PC-9 (cell line): Measurements from ENCODE around the gene HTR3B. TPM values are rescaled to one million over a fixed set of nuclear protein-coding genes. Genes with fewer than 3 reads are reported as not detected.

Experiments used
- BruUV-seq: library from RNA; stranded (reverse); fragments of 400-500 nt; replicated peaks from 2 replicates; lab custom pipeline; 2021; lab: Mats Ljungman, UMichigan
- CTCF ChIA-PET: fragments of 300-600 bp; sonication (Branson Sonifier 250); formaldehyde crosslinking; loops from one replicate; lab custom pipeline; 2022; ENCODE audit warnings: antibody characterized with exemption; lab: Charles Lee
- POLR2A ChIA-PET: fragments of 300-600 bp; sonication (Branson Sonifier 250); formaldehyde crosslinking; loops from one replicate; lab custom pipeline; 2022; ENCODE audit warnings: antibody characterized with exemption; ENCODE audit not compliant: unreplicated experiment; lab: Charles Lee
- DNase-seq, 2 experiments: peaks; one replicate each; pipeline versions ENCODE4 v3.0.0 to v3.0.0-alpha.2; 2015 to 2022; ENCODE audit warnings: mixed read lengths in 1 of 2
- H2AFZ ChIP-seq: fragments of 200-600 bp; sonication (generic); 2 replicates; pipeline ENCODE4 v1.8.1; 2017; ENCODE audit warnings: antibody characterized with exemption
- H3F3A ChIP-seq: fragments of 200-600 bp; sonication (generic); 2 replicates; pipeline ENCODE4 v1.8.1; 2017; ENCODE audit warnings: antibody characterized with exemption, mild to moderate bottlenecking, low read depth; ENCODE audit not compliant: insufficient read depth
- H3K27ac ChIP-seq: fragments of 200-600 bp; sonication (generic); 2 replicates; pipeline ENCODE4 v1.6.1; 2016; ENCODE audit warnings: mixed run types
- H3K27me3 ChIP-seq: fragments of 200-600 bp; sonication (generic); 2 replicates; pipeline ENCODE4 v1.6.1; 2016; ENCODE audit warnings: low read depth, mixed run types; ENCODE audit not compliant: insufficient read depth
- H3K36me3 ChIP-seq: fragments of 200-600 bp; sonication (generic); 2 replicates; pipeline ENCODE4 v1.6.1; 2016; ENCODE audit warnings: low read depth, mixed run types
- H3K4me1 ChIP-seq: fragments of 200-600 bp; sonication (generic); replicated peaks from 2 replicates; pipeline ENCODE4 v1.6.1; 2016; ENCODE audit warnings: mixed run types; ENCODE audit not compliant: insufficient read depth
- H3K4me2 ChIP-seq: fragments of 200-600 bp; sonication (generic); 2 replicates; pipeline ENCODE4 v1.6.1; 2017; ENCODE audit warnings: mixed run types
- H3K4me3 ChIP-seq: fragments of 200-600 bp; sonication (generic); 2 replicates; pipeline ENCODE4 v1.6.1; 2016; ENCODE audit warnings: mixed run types
- H3K79me2 ChIP-seq: fragments of 200-600 bp; sonication (generic); 2 replicates; pipeline ENCODE4 v1.6.1; 2017; ENCODE audit warnings: low read depth, mixed run types
- H3K9me2 ChIP-seq: fragments of 200-600 bp; sonication (generic); 2 replicates; pipeline ENCODE4 v1.8.1; 2017; ENCODE audit warnings: mild to moderate bottlenecking; ENCODE audit not compliant: insufficient read depth
- H3K9me3 ChIP-seq: fragments of 200-600 bp; sonication (generic); 2 replicates; pipeline ENCODE4 v1.8.1; 2016; ENCODE audit warnings: low read depth; ENCODE audit not compliant: insufficient read depth
- H4K20me1 ChIP-seq: fragments of 200-600 bp; sonication (generic); 2 replicates; pipeline ENCODE4 v1.8.1; 2017; ENCODE audit not compliant: insufficient read depth
- CTCF ChIP-seq: fragments of 200-600 bp; sonication (generic); conservative IDR thresholded peaks from 2 replicates; pipeline ENCODE4 v1.6.1; 2017; ENCODE audit warnings: mixed run types, antibody characterized with exemption, mild to moderate bottlenecking, moderate library complexity
- EZH2 ChIP-seq: fragments of 200-600 bp; sonication (generic); IDR thresholded peaks from 2 replicates; pipeline ENCODE4 v1.8.0; 2017; ENCODE audit warnings: antibody characterized with exemption, low read depth
- intact Hi-C: fragments of 100-400 bp; cut with micrococcal nuclease; formaldehyde crosslinking; loops from one replicate; pipeline ENCODE4 v1.10.0; 2022; ENCODE audit not compliant: unreplicated experiment
- total RNA-seq: library from RNA; stranded (reverse); gene quantifications from 2 replicates; pipeline ENCODE4 v1.2.3, GENCODE V29; 2021

Gene HTR3B
- total RNA-seq, 1 experiment from 2014 or later = not detected

GRCh38 chr11:113875234-113876073 is 29.1 kb upstream of the HTR3B start, which contains the start of gene USP28:
Gene USP28 (minus strand): TSS chr11:113875572. CDS start chr11:113875501, 71 bp downstream.
- Histone ChIP-seq H4K20me1 (no peaks in the 10 kb centered on the region), H3K27me3 (no peaks in the 10 kb centered on the region), H3K4me2 (peak within 1 kb of the TSS; percentile 87), H3K36me3 (no peaks in the 10 kb centered on the region), H3K79me2 (no peaks in the 10 kb centered on the region), H3K9me2 (no peaks in the 10 kb centered on the region), H3K27ac (peak within 1 kb of the TSS; percentile 70), H3F3A (no peaks in the 10 kb centered on the region), H3K4me1 (peaks cover 8% of the 10 kb centered on the region; the same call in 1 of the 2 replicates), H2AFZ (peak within 1 kb of the TSS; percentile 90), H3K9me3 (no peaks in the 10 kb centered on the region), H3K4me3 (peak within 1 kb of the TSS; percentile 83)
- TF ChIP-seq CTCF (no peak), EZH2 (no peak)
- ChIA-PET CTCF (interaction anchor here (0.6 kb wide), 1 partner anchor 14 kb away, joined by 3 read pairs; no protein-coding TSS in a partner anchor), POLR2A (interaction anchor here (0.5 to 0.7 kb wide), 3 partner anchors 564 to 1835 kb away, joined by 3 to 8 read pairs (median 5); no protein-coding TSS in a partner anchor)
- BruUV-seq = no TSS peak
- peak; percentile 88 to 94 for DNase-seq
- intact Hi-C loops = no loop called here

GRCh38 chr11:113876074-113876797 is 28.4 kb upstream of the HTR3B start:
- CTCF ChIA-PET = no interaction called here
- H3K4me3 ChIP-seq = peak overlapping the region; percentile 67
- peak overlapping the region; percentile 87 for H3K4me2 ChIP-seq
- H4K20me1 ChIP-seq = no peaks in the 10 kb centered on the region
- no peaks in the 10 kb centered on the region for H3K27me3 ChIP-seq
- peak overlapping the region; percentile 70 for H3K27ac ChIP-seq
- no peaks in the 10 kb centered on the region for H3K79me2 ChIP-seq
- no peaks in the 10 kb centered on the region for H3K9me3 ChIP-seq
- TF ChIP-seq CTCF (no peak), EZH2 (no peak)
- H3F3A ChIP-seq = no peaks in the 10 kb centered on the region
- BruUV-seq = TSS peak; percentile 82
- intact Hi-C loops = no loop called here
- H2AFZ ChIP-seq = peak overlapping the region; percentile 90
- peaks cover 8% of the 10 kb centered on the region; the same call in 1 of the 2 replicates for H3K4me1 ChIP-seq
- no peaks in the 10 kb centered on the region for H3K36me3 ChIP-seq
- H3K9me2 ChIP-seq = no peaks in the 10 kb centered on the region
- POLR2A ChIA-PET = interaction anchor here (0.6 to 0.7 kb wide), 2 partner anchors 126 to 563 kb away, joined by 8 to 11 read pairs; no protein-coding TSS in a partner anchor
- no peak for DNase-seq
